Stimulated activated CD8-positive, alpha-beta memory T cell treated with anti-CD3 and anti-CD28 coated beads, Interleukin-7, amount 100 ng/mL, for 1 hour (primary cell): ENCODE results near the gene CDKN2B-AS1.

Experiments
- DNase-seq, 2 donors: peaks; one replicate each; pipeline ENCODE4 v3.0.0-alpha.2; 2020; ENCODE audit warnings: low read depth in 2 of 2

The CDKN2B-AS1 gene

DNA sequence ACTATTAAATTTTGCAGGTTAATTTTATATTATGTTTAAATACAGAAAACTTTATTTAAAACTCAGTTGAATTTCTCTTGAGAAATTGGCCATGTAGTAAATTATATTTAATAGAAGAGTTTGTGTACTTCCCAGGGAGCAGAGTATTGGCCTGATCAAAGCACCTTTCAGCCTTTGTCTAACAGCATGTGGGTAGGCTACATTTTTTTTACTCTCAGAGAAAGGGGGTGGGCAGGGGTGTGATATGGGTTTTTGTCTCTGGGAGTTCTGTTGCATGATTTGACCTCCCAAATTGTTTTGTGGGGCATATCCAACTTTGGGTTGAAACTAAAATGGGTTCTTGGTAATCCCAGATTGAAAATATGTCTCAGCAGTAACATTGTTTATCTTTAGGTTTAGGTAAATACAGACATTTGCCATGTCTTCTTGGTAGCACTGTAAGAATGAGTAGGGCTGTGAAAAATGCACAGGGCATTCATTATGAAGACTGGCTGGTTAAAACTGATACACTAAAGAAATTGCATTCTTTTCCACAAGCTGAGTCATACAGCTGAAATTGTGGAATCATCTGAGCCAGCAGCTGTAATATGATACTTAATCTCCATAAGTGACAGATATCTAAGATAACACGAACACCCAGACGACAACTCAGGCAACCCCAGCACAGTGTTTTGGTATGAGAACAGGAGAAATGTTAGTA lies 89.9 kb downstream of the CDKN2B-AS1 start:
- no peak for DNase-seq

DNA sequence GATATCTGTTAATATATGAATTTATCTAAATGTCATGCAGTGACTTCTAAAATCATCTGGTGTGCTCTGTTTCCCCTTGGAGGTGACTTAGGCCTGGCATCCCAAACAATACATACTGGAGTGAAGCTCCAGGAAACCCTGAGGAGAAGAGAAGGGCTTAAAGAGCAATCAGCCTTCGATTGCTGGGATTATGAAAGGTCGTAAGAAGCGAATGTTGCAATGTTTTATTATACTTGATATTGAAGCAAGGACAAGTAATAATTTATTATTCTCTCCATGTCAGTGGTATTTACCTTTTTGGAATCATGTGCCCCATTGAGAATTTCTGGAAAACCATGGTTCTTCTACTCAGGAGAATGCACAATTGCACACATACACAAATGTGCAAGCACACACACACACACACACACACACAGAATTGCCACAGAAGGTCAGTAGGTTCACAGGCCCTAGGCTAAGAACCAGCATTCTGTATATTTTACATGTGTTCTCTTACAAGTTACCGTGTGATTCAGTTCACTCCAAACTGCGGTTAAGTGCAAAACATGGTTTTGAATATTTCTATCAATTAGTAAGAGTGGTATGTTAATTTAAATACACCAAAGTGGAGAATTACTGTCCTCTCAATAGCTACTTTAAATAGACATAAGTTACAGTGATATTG lies 93.6 kb downstream of the CDKN2B-AS1 start:
- no peak for DNase-seq

DNA sequence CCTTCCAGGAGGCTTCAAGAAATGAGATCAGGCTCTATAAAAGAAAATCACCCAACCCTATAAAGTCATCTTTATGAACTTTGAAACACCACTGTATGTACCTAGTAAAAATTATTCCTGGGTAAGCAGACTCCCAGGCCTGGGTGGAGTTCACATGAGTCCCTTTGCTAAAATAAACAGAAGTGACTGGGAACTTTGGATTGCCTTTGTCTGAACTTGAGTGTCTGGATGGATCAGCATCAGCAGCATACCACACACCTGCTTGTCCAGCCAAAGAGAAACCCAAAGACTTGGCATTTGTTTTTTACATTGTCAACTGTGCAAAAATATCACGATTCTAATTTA lies 94.1 kb downstream of the CDKN2B-AS1 start:
- no peak for DNase-seq

DNA sequence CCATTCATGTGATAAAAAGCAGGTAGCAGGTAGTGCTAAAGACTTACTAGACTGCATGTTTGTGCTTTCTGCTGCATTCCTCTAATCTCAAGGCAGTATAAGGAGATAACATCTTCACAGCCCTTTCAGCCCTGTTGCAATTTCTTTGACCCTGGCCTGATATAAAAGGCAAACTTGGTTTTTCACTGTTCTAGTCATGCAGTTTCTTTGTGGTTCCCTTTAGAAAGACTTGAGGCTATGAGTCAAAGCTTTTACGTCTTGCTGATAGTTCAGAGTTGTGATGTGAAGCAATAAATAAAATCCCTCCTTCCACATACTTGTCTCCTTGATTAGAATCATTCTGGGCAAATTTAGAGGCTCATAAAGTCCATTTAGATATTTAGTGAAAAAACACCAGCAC lies 103.1 kb downstream of the CDKN2B-AS1 start:
- DNase-seq: no peak

DNA sequence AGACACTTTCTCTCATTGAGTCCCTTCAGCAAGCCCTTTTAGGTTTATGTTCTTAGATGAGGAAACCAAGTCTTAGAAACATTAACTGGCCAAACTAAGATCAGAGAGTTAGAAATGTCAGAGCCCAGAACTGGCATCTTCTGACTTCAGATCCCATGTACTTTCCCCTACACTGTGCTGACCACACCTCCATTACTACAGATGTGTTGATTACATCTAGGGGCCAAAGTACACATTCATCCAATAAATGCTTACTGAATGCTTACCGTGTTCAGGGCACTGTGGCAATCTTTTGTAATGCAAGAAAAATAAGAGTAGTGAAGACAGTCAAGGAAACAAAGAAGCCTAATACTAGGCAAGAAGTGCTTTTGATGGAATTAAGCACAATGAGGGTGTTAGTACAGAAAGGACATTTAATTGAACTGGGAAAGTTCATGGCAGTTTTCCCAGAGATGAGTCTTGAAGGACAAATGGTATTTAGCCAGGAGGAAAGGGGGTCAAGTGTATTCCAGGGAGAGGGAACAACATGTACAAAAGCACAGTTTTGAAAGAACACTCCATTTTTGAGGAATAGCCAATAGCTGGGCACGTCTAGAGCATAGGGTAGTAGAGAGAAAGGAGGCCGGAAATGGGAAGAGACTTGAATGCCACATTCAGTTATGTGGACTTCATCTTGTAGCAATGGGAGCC lies 104.2 kb downstream of the CDKN2B-AS1 start:
- no peak for DNase-seq

DNA sequence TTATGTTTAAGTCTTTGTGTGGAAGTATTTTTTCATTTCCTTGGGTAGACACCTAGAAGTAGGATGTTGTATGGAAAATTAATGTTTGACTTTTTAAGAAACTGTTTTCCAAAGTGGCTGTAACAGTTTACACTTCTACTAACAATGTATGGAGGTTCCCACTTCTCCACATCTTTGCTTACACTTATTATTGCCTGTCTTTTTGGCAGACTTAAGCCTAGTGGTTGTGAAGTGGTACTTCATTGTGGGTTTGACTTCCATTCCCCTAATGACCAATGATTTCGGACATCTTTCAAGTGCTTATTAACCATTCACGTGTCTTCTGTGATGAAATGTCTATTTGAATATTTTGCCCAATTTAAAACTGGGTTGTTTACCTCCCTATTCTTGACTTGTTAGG lies 106.0 kb downstream of the CDKN2B-AS1 start:
- DNase-seq: no peak

DNA sequence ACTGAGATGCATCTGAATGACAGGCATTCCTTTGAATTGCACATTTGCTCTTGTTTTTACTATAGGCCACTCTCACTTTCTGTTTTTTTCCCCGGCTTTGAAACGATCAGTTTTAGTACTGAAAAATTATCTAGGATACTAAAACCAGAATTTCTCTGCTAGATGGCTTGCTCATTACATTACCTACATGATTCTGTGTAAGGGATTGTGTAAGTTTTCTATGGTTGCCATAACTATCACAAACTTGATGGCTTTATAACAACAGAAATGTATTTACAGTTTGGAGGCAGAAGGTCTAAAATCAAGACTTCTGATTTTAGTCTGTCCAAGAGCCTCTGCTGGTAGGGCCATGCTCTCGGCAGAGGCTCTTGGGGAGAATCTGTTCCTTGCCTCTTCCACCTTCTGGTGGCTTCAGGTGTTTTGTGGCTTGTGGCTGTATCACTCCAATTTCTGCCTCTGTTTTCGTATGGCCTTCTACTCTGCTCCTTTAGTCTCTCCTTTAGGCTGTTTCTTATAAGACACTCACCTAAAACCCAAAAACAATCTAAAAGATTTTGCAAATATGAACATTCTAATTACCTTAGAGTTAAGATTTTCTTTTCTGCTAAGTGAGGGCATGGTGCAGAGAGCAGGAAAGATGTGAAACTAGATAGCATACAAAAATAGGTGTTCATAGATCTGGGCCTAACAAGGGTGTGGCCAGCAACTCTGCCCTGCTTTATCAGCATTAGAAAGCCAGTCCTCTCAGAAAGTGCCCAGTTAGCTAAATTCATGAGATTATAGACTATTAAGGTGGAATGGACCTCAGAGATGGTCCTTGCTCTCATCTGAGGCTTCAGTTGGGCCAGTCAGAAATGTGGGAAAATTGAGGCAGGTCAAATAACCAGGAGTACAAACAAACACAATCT lies 107.8 kb downstream of the CDKN2B-AS1 start:
- DNase-seq: no peak

DNA sequence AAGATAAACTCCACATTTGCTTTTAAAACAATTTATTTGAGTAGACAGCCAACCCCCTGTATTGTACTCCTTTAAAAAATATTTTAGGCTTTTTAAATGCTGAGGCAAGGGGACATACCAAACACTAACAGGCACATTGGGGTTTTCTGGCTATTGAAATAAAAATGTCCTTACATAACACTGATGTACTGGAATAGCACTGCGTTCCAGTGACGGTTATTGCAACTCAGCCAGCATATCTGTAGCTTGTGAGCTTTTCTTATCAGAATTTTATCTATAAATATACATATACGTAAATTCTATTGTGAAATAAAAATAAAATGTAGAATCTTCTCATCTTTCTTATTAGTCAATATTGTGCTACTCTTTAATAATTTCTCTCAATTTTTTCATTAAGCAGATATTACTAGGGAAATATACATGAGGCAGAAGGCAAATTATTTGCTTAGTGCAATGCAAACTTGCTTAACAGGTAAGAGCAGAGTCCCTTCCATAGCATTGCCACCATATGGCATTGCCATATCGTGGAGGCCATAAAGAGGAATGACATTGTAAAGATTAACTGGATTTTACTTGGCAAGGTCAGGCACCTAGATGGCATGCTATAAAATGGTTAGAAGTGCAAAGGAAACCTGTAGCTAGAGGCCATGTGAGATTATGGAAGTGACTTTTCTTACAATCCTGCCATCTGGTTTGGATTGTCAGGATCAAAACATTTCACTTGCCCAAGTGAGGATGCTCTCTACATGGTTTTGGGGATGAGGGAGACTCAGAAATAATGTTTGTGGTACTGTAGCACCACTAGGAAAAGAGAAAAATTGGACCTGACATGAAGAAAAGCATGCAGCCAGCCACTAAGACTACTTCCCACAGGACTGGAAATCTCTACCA lies 109.3 kb downstream of the CDKN2B-AS1 start:
- DNase-seq: no peak

DNA sequence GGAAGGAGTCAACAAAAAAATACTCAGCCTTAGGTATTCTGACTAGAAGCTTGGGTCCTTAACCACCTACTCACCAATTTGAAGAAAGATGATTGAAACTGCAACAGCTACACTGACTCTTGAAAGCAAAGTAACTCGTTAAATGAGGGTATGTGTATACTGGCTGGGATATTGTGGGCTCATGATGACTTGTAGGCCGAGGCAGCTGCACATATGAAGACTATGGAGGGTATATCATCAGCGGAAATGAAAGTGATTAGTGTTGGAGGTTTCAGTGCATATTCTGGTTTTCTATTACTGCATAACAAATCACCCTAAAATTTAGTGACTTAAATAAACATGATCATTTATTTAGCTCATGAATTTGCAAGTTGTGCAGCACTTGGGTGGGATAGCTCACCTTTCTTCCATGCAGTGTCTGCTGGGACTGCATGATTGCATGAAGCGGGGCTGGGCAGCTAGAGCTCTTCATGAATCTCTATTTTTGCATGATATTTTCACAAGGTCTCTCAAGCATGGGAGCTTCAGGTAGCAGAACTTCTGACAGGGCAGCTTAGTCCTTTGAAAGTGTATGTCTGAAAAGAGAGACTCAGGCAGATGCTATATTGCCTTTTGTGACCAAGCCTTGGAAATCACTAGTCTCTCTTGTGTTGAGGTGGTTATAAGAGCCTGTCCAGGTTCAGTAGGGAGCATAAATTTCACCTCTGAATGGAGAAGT lies 110.6 kb downstream of the CDKN2B-AS1 start:
- DNase-seq: no peak

DNA sequence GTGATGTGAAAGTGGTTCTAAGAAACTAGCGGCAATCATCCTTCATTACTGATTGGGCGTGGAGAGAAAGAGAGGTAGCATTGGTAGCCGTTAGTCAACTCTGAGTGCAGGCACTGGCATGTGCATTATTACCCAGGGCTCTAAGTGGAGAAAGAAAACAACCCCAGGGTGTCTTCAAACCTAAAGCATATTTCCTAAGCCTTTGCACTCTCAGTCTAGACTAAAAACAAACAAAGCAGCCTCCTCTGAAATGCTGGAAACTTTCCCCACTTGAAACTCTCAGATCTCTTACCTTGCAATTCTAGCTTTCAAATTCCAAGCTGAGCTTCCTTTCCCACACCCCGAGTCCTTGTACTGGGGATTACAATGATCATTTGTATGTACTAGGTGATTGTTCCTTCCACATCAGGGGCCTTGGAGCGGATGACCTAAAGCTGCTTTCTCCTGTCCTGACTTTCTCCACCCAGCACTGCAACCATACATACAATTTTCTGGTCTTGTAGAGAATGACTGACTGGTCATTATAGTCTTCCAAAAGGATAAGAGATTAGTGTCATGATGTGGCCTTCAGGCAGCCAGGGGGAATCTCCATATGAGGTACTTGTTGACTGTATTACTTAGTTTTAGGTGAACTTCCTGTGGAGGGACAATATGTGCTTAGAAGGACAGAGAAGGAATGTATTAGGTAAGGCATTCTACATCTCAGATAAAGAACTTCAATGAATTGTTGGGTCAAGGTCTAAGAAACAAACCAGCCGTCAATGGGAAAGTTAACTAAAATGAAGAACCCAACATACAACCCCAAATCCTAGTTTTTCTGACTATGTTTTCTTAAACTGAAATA lies 112.8 kb downstream of the CDKN2B-AS1 start:
- no peak for DNase-seq

DNA sequence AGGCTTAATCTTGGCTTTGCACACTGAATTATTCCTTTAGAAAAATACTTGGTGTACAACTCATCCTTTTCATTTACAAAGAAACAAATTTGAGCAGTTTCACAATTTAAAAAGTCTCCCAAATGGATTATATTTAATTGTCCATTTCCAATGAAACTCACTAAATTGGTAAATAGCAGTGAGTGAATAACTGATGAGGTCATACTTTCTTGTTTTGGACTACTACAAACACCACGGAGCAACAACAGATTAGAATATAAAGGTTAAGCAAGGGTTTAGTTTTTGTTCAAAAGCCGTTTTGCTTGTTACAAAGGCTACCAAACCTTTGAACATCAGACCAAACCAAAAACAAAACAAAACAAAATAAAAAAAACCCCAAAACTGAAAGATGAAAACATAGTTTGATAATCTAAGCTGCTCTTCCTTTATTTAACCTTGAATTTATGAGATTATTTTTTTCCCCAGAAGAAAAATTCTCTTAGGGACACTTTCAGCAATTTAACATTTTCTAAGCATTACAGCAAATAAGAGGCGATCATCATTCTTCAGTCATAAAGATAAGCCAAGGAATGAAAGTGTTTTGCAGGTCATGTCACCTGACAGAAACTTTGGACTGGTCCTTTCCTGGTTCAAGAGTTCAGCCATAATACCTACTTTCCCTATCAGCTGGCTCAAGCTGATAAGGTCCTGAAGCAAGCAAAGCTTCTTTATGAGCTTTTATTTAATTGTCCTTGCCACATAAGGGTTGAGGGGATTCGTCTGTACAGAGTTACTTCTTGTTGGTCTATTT lies 114.2 kb downstream of the CDKN2B-AS1 start:
- DNase-seq: no peak

DNA sequence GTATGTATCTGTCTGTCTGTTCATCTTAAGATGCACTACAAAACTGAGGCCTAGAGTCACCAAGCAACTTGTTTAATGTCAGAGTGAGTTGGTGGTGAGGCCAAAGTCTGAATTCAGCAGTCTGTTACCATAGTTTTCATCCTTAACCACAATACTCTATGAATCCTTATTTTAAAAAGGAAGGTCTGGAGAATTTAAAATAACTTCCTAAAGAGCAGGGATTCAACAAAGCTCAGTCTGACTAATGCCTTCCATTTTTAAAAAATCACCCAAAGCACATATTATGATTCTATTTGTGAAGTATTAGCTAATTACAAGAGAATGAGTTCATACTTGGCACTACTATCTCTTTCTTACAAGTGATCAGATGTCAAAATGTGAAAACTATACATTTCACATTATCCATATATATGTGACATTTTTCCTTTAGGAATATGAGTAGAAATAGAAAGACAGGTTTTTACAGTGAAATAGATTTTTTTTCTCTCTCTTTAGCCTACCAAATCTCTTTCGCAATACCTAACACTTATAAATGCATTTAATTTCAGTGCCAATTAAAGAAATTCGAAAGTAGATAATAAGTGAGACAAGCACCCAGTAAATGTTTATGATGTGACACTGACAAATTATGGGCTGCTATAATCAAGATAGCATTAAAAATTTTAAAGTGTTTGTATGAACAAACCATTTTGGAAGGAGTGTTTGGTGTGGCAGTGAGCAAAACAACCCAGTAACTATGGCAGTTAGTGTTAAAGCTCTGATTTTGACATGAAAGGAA lies 116.8 kb downstream of the CDKN2B-AS1 start:
- no peak for DNase-seq

DNA sequence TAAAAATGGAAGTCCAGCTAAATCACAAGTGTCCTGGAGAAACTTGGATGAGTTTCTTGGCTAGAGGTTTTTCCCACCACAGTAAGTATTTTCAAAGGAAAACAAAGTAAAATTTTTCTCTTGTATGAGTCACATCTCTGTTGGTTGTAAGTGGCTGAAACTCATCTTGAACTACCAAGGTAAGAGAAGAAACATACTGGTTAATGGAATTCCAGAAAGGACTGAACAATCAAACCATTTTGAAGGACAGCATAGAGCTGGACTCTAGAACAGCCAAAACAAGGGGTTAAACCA lies 117.3 kb downstream of the CDKN2B-AS1 start:
- DNase-seq: no peak

DNA sequence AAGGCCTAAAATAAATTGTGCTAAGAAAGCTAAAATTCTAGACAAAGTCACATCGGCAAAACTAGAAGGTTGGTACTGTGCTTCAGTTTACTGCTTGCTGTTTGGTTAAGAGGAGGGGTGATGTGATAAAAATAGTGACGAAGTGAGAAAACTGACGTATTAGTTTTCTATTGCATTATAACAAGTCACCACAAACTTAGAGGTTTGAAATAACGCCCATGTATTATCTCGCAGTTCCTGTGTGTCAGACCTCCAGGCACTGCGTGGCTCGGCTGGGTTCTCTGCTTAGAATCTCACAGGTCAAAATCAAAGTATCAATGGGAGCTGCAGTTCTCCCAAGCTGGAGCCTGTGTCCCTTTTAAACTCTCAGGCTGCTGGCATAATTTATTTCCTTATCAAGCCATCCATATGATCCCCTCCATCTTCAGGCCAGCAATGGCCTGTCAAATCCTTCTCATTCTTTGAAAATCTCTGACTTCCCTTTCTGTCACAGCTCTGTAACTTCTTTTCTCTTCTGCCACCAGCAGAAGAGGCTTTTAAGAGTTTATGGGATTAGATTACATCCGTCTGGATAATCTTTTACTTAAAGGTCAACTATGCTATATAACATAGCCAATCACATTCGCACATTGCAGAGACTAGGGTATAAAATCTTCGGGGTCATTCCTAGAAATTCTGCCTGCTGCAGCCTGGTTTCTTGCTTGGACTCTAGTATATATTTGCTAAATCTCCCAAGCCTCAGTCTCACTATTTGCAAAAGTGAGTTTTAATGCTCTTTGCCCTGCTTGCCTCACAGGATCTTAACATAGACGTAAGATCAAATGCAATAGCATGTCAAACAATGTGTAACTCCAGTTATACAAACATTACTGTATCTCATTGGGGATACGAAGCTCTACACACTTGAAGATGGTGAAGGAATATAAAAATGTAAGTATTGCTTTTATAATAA lies 118.6 kb downstream of the CDKN2B-AS1 start:
- DNase-seq: no peak

DNA sequence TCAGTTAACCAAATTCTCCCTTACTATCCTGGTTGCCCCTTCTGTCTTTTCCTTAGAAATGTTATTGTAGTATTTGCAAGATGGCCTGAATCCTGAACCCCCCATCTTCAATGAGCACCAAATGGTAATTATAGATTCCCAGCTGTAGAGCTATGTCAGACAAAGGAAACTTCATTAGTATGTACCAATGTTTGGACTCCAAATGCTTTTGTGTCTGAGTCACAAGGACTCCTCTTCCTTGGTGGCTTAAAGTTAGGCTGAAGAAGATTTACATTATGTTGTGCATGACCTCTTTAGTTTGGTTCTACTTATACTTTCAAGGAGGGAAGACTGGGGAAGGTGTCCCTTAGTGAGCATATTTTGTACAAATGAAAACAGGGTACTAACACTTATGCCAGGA lies 120.4 kb downstream of the CDKN2B-AS1 start:
- DNase-seq: no peak

DNA sequence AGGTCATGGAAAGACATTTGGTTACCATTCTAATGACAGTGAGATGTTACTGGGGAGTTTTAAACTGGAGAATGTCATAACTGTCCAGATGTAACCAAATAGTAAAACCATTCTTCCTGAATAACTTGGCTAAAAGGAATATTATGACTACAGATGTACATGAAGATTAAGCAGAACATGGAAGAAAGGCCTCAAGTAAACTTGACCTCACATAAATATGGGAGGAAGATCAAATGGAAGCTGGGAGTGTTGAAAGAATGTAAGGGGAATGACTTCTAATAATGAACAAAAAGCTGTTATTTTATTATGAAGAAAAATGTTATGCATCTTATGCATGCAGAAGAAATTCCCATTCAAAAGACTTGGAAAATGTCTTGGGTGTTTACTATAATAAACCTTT lies 122.2 kb downstream of the CDKN2B-AS1 start:
- DNase-seq: no peak
